Activated naive CD4-positive, alpha-beta T cell treated with anti-CD3 and anti-CD28 coated beads, Interleukin-2, amount 50 U/mL, for 72 hours (primary cell): Measurements from ENCODE around the gene RBM18. TPM values are rescaled to one million over a fixed set of nuclear protein-coding genes. Genes with fewer than 3 reads are reported as not detected.

ENCODE experiments used
- ATAC-seq, 2 donors: fragments of 150-1000 bp; cut with Tn5 transposase; 2 replicates each; pipeline ENCODE4 v1.10.0; 2021; ENCODE audit warnings: mild to moderate bottlenecking in 2 of 2, moderate library complexity in 2 of 2
- DNase-seq, 2 donors: peaks; one replicate each; pipeline ENCODE4 v3.0.0; 2021 to 2022; ENCODE audit warnings: low spot score in 2 of 2
- H3K27ac Mint-ChIP-seq, 2 donors: one replicate each; pipeline ENCODE4 v1.8.0; 2022; ENCODE audit warnings: mild to moderate bottlenecking in 2 of 2, mixed read lengths in 2 of 2
- H3K36me3 Mint-ChIP-seq, 2 donors: one replicate each; pipeline ENCODE4 v1.8.0; 2022; ENCODE audit warnings: mixed read lengths in 2 of 2
- H3K9me3 Mint-ChIP-seq, 2 donors: one replicate each; pipeline ENCODE4 v1.8.0; 2022; ENCODE audit warnings: mixed read lengths in 2 of 2
- total RNA-seq, 2 donors: library from RNA; stranded (reverse); gene quantifications; one replicate each; pipeline ENCODE4 v1.2.3, GENCODE V29; 2022

The RBM18 gene
- total RNA-seq, 2 donors from 2014 or later, result 22.7 to 39.8 TPM

DNA sequence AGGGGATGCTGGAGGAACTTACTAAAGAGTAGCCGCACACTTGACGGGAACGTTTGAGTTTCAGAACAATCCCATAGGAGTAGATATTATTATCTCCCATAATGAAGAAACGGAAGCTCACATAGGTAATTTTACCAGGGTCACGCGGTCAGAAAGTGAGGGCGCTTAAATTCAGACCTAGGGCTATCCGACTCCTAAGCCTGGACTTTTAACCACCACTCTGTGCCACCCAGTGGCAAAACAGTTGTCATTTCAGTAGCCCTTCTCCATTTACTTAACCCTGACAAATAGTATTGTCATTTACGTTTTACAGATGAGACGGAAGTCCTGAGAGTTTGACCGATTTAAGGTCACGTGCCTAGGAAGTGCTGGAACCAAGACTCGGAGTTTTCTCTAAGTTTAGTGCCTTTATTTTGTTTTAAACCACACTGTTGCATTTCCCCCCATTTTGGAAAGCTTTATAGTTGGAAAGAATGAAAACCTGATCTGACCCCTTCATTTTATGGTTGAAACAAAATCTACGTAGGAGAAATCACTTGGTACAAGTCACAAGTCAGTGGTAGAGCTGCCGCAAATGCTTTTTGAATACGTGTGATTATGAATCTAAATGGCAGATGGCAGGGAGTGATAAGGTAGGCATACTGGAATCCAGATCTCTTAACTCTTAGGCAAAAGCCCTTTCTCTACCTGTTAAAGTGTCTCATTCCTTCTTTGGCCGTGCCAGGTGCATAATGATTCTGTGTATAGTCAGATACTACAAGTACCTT is 692 bp upstream of the RBM18 start:
- peaks cover 32 to 33% of the 10 kb centered on the region in 2 donors for H3K36me3 Mint-ChIP-seq
- peak; percentile 45 to 54 for ATAC-seq
- peak in 1 of 2 donors; percentile 20 for DNase-seq
- H3K27ac Mint-ChIP-seq, result peak overlapping the region; percentile 99 to 100
- H3K9me3 Mint-ChIP-seq, result no peaks in the 10 kb centered on the region

DNA sequence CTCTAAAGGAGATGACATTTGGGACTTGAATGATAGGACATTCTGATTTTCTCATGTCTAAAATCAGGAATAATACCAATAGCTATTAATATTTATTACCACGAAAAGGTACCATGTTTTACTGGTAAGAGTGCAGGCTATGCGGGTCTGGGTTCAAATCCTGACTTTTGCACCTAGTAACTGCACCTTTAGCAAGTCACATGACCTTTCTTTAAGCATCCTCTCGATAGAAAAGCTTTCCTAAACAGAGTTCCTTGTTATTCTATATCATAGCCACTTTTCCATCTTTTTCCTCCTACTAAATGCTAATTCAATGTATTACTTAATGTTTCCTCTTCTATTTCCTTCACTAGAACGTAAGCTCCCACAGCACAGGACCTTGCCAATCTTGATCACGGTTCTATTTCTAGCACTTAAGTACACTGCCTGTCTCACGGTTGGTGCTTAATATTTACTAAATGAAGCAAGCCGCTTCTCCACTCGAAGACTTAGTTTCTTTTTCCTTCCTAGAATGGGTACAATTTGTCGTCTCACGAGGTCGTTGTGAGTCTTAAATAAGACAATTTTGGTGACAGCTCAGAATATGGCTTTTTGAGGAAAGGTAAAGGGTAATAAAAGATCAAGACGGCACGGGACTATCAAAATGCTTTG is 816 bp downstream of the RBM18 start:
- no peak for ATAC-seq
- DNase-seq, result peak in 1 of 2 donors; percentile 6
- peaks cover 32 to 33% of the 10 kb centered on the region in 2 donors for H3K36me3 Mint-ChIP-seq
- H3K9me3 Mint-ChIP-seq, result no peaks in the 10 kb centered on the region
- peak overlapping the region; percentile 99 to 100 for H3K27ac Mint-ChIP-seq

DNA sequence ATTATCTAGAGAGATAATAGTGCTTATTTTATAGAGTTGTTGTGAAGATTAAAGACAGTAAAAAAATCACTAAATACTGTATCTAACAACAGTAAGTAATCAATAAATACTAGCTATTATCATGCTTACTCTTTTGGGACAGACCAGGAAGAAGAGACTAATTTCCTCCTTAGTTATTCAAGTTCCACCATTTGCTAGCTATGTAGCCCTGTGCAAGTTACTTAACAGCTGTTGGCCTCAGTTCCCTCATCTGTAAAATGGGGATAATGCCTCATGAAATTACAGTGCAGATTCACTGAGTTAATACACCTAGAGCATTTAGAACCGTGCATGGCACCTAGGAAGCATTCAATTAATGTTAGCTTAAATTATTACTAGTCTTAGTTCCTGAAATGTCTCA is 2.6 kb downstream of the RBM18 start:
- no peak for ATAC-seq

DNA sequence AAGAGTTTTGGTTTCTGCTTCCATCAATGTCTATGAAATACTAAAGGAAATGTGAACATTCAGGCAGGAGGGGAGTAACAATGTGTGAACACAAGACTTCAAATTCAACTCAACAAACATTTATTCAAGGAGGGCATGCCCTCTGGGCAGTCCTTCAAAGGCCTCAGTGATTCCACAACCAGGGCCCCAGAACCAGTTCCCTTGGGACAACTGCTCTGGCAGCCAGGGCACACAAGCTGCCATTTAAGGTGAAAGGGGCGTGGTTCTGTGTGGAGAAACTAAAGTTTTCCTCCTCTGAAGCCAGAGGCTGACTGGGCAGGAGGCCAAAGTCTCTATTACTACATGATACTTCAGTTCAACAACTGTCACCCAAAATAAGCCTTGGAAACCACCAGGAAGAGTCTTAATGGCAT is 3.2 kb downstream of the RBM18 start:
- ATAC-seq, result no peak
- peak overlapping the region in 1 of 2 donors; percentile 36 for H3K27ac Mint-ChIP-seq
- peaks cover 32% of the 10 kb centered on the region in 2 donors for H3K36me3 Mint-ChIP-seq

More for the DNA sequence above, 2.6 kb downstream of the RBM18 start:
- no peaks in the 10 kb centered on the region for H3K9me3 Mint-ChIP-seq
- H3K36me3 Mint-ChIP-seq, result peaks cover 32 to 33% of the 10 kb centered on the region in 2 donors
- DNase-seq, result no peak
- peak overlapping the region in 1 of 2 donors; percentile 100 for H3K27ac Mint-ChIP-seq

DNA sequence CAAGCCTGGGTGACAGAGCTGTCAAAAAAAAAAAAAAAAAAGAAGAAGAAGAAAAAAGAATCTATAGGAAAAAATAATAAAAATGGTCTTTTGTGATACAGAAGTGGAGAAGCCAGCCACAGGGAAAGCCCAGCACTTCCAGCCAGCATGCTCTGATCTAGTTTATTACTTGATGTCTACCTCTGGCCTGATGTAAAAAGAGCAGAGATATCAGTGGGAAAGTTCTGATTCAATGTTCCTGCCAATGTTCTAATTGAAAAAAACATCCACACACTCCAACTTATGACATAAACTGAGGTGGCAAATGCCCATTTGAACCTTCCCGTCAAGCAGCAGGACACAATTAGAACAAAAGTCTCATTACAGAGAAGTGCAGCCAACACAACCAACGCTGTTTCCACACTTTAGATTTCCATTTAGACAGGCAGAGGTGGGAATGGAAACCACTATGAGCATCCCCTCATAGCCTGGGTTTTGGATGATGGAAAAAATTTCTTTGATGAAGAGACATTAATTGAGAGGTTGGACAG is 5.7 kb downstream of the RBM18 start:
- Mint-ChIP-seq H3K36me3 (peaks cover 6 to 14% of the 10 kb centered on the region in 2 donors), H3K27ac (no peak overlapping the region), H3K9me3 (no peaks in the 10 kb centered on the region)
- no peak for ATAC-seq
- DNase-seq, result no peak

More for the DNA sequence above, 3.2 kb downstream of the RBM18 start:
- no peaks in the 10 kb centered on the region for H3K9me3 Mint-ChIP-seq
- no peak for DNase-seq

DNA sequence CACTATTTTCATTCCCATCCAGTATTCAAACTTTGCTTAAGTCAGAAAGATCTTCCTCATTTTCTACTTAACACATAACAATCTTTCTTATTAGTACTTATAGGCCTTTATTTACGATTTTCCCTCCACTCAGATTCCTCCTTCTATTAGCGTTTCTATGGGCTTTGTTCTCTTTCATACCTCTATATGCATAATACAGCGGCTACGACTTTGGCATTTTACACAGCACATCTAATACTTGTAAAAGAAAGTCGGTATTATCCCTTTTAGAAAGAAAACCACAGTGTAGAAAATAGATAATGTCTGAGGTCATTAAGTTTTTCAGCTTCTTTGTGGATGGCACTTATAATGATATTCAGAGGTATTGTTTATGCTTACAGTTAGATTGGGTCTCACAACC is 8.4 kb downstream of the RBM18 start:
- ATAC-seq (no peak), DNase-seq (no peak)
- peaks cover 4 to 13% of the 10 kb centered on the region in 2 donors for H3K36me3 Mint-ChIP-seq
- no peaks in the 10 kb centered on the region for H3K9me3 Mint-ChIP-seq
- no peak overlapping the region for H3K27ac Mint-ChIP-seq

DNA sequence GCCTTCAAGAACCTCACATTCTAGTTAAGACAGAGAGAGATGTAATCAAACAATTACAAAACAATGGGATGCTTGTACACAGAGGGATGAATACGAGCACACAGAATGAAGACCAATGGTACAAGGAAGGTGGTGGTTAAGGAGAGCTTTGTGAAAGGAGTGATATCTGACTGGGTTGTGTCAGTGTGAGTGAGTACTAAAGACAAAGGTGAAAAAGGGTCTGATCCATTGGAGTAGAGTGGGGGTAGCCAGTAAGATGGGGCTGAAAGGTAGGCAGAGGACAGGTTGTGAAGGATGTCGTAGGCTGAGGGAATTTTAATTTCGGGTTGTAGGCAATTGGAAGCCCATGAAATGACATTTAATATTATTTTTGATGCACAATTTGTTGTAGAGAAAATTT is 9.9 kb downstream of the RBM18 start:
- peaks cover 6% of the 10 kb centered on the region in 2 donors for H3K36me3 Mint-ChIP-seq
- ATAC-seq (no peak), DNase-seq (no peak)
- no peak overlapping the region for H3K27ac Mint-ChIP-seq
- H3K9me3 Mint-ChIP-seq, result no peaks in the 10 kb centered on the region

DNA sequence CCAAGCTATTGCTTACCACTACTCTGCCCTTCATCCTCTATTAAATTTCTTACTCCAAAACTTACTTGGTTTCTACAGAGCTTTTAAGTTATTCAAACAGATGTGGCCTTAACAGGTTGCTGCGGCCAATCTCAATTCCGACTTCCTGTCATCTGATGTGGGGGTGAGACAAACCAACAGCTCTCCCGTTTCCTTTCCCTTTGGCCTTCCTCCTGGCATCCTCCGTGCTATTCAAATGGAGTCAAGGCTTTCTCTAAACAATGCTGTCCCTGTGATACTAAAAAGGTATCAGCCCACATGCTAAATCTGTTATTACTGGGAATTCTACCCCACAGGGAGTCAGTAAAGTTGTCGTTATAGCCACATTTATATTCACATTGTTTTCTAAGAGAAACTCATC is 11.8 kb downstream of the RBM18 start:
- H3K9me3 Mint-ChIP-seq, result no peaks in the 10 kb centered on the region
- DNase-seq (no peak), ATAC-seq (no peak)
- H3K36me3 Mint-ChIP-seq, result peaks cover 6% of the 10 kb centered on the region in 2 donors
- peak overlapping the region in 1 of 2 donors; percentile 52 for H3K27ac Mint-ChIP-seq

DNA sequence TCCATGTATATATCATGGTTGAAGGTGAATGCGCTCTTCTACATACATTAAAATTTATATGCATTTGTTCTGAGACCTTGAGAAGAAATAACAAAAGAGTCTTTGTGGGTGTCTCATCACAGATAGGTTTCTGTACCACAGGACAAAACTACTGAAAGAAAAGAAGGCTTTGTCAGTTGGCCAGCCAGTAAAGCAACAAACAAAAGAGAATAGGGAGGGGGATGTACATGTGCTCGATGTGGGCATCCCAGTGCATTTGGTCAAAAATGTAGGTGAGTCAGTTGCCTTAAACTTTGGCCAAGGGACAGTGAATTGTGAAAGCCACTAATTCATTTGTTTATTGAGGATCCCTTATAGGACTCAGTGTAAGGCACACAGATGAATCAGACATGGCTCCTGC is 13.3 kb downstream of the RBM18 start:
- H3K36me3 Mint-ChIP-seq, result peaks cover 6 to 18% of the 10 kb centered on the region in 2 donors
- no peak for ATAC-seq
- no peak for DNase-seq
- no peaks in the 10 kb centered on the region for H3K9me3 Mint-ChIP-seq
- H3K27ac Mint-ChIP-seq, result peak overlapping the region in 1 of 2 donors; percentile 62

DNA sequence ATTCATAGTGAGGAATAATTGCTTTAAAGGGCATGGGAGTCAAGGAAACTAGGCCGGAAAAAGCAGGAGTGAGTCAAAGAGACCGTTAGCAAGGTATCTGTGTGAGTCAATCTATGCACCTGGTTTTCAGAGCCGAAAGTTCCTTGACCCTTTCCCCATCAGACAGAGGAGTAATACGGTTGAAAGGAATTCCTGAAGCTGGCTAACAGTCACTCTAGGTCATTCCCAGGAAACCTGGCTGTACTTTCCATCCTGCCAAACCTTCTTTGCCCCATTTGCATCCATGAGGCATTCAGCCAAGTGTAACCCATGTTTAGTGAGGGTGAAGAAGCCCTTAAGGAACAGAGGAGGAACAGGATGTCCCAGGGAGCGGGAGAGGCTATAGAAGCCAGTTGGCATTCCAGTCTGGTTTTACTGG is 16.2 kb downstream of the RBM18 start:
- Mint-ChIP-seq H3K9me3 (no peaks in the 10 kb centered on the region), H3K36me3 (peaks cover 10 to 18% of the 10 kb centered on the region in 2 donors), H3K27ac (no peak overlapping the region)
- DNase-seq (no peak), ATAC-seq (no peak)

DNA sequence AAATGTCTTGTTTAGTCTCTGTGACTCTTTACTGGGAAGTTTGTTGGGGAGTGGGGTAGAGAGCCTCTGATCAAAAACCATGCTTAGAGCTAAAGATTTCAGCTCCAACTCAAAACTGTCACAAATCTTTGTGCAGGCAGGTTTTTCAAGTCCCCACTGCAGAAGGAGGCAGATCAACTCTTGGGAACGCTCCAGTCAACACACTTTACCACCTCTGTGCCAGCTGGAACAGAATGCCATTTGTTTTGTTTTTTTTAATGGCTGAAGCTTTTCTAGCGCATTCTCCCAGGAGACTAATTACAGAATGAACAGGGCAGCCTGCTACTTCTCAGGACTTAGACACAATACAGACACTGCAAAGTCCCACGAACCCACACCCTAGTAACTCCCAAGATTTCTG is 18.0 kb downstream of the RBM18 start:
- Mint-ChIP-seq H3K27ac (no peak overlapping the region), H3K36me3 (peaks cover 10 to 22% of the 10 kb centered on the region in 2 donors), H3K9me3 (no peaks in the 10 kb centered on the region)
- no peak for DNase-seq
- ATAC-seq, result no peak

DNA sequence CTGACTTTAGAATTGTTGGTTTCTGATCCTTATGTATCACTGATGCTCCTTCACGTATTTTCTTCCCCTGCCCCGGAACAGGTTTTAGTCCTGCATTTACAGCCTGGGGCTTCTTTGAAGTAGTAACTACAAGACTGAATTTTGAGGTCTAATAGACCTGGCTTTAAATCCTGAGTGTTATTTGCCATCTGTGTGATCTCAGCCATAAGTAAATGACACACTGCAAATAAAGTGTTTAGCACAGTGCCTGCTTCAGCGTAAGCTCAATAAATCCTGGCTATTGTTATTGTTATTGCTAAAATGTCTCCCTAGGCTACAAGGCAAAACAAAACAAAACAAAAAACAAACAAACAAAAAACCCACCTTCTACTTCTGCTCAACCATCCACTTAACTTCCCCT is 20.3 kb downstream of the RBM18 start:
- DNase-seq (no peak), ATAC-seq (no peak)
- Mint-ChIP-seq H3K36me3 (peaks cover 4 to 20% of the 10 kb centered on the region in 2 donors), H3K27ac (no peak overlapping the region), H3K9me3 (no peaks in the 10 kb centered on the region)

DNA sequence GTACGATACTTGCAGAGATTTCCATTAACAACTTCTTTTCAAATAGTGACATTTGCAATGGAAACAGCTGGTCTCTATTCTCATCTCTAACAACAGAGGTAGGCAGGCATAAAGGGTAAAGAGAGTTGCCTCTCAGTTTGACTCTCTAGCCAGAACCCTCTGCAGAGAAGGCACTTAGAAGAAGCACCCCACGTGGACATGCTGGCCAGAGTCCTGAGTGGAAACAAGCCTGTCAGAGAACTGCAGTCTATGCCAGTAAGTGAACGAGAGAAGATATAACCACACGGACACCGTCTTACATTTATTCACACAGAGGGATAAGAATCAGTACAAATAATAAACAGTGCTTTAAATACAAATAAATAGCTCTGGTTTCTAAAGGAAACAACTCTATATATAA is 24.9 kb downstream of the RBM18 start:
- Mint-ChIP-seq H3K27ac (no peak overlapping the region), H3K36me3 (peaks cover 4 to 8% of the 10 kb centered on the region in 2 donors), H3K9me3 (no peaks in the 10 kb centered on the region)
- DNase-seq (no peak), ATAC-seq (no peak)

DNA sequence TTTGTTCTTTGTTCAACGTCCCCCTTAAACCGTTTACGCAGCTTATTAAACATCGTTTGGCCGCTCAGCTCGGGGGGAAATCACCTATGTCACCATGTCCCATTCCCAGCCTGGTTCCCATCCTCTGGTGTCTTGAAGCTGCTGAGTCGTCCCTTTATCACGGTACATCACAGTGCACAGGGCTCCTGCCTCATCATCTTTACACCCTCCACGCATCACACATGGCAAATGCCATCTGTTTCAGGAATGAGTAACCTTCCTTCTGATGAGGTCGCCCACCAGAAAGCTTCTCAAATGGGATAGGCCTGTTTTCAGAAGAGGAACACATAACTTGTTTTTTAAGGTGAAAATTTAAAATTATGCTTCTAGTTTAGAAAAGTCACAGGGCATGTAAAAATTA is 28.0 kb downstream of the RBM18 start:
- Mint-ChIP-seq H3K9me3 (no peaks in the 10 kb centered on the region), H3K36me3 (peaks cover 0 to 4% of the 10 kb centered on the region in 2 donors), H3K27ac (no peak overlapping the region)
- no peak for ATAC-seq
- DNase-seq, result no peak

DNA sequence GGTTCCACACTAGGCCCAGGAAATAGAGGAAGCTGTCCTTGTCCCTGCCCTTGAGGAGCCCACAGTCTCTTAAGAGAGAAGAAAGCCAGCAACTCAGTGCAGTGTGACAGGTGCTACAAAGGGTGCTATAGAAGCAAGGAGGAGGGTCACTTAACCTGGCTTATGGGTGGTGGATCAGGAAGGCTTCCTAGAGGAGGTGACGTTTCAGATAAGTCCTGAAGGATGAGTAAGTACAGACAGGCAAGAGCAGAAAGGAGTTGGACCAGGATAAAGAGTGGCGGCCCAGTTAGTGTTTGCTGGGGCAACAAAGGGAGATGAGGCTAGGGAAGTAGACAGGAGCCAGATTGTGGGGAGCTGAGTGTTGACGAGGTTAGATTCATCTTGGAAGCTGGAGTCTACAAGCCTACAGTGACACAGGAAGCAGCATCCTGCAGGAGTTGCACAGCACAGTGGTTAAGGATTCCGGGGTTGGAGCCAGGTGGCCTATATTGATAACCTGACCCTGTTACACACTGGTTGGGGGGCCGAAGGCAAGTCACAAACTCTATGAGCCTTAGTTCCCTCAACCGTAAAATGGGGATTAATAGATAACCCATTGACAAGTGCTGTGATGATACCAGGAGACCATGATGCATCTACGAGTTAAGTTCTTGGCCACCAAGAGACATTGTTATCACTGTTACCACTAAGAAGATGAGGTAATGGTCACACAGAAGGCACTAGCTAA is 30.5 kb downstream of the RBM18 start:
- DNase-seq (no peak), ATAC-seq (no peak)
- Mint-ChIP-seq H3K36me3 (no peaks in the 10 kb centered on the region), H3K27ac (no peak overlapping the region), H3K9me3 (no peaks in the 10 kb centered on the region)

DNA sequence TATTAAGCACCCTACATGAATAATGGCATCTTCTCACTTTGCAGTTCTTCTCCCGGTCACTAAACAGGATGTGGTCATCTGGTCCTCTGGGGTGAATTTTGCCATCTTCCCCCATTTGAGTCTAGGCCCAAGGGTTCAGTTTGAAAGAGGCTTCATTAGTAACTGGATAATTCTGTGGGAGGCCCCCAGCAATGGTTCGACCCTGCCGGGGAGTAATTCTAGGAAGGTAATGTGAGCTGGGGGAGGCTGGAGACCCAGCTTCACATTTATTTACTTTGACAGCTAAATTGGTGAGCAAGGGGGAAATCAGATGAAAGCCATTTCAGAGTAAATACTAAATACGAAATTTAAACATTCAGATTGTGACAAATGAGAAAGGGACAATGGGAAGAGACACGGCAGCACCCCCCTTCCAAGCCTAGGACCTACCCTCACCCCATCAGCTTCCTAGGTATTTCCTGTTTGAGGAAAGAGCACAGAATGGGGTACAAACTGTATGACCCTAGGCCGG is 31.8 kb downstream of the RBM18 start:
- no peak for ATAC-seq
- H3K36me3 Mint-ChIP-seq, result no peaks in the 10 kb centered on the region
- H3K27ac Mint-ChIP-seq, result no peak overlapping the region
- DNase-seq, result no peak
- no peaks in the 10 kb centered on the region for H3K9me3 Mint-ChIP-seq

DNA sequence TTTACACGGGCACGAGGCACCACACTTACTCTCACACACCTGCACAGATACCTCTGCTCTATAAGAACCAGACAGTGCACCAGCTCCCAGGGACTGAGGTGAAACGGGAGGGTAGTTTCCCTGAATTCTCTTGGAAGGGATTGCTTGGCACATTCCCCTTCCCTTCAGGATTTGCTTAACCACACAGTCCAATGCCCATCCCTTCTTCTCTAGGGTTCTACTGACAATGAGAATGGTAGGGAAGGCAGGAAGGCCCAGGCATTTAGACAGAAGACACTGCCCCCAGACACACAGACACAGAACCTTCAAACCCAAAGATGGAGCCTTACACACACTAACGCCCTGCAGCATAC is 35.2 kb downstream of the RBM18 start:
- ATAC-seq, result no peak
- Mint-ChIP-seq H3K27ac (no peak overlapping the region), H3K36me3 (no peaks in the 10 kb centered on the region), H3K9me3 (no peaks in the 10 kb centered on the region)
- no peak for DNase-seq
